ENCODE measurements around the gene DAAM2.

DNA sequence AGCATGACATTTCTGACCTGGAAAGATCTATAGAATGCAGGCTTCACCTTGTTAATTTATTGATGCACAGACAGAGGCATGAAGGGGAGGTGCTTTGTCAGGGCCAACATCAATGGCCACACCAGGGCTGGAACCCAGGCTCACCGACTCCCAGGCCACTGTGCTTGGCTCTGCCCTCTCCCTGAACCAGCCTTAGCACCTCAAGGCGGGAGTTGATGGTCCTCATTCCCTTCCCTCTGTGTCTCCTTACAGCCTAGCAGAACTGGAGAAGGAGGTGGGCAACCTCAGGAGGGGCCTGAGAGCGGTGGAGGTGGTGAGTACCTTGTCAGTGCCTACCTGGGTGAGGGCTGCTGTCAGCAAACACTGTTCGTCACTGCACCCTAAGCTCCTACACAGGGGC lies 106.4 kb downstream of the DAAM2 start:
- TF ChIP-seq POLR2A (IDR thresholded peaks at IDR 0.05; ENCODE audit: low read depth, low read length) (no peak), POLR2AphosphoS5 (IDR thresholded peaks at IDR 0.05; ENCODE audit: low read depth, low read length) (no peak), TAF1 (IDR thresholded peaks at IDR 0.05; ENCODE audit: low read depth, low read length) (no peak), POU2F2 (IDR thresholded peaks at IDR 0.05; ENCODE audit: low read depth, low read length) (no peak)

All from GM12891 (cell line).